H9 (cell line): ENCODE results near the gene CACNB4. TPM values are rescaled to one million over a fixed set of nuclear protein-coding genes. Genes with fewer than 3 reads are reported as not detected.

Experiments used
- DNase-seq: peaks from one replicate; pipeline ENCODE4 v3.0.0-alpha.2; 2017
- H2AFZ ChIP-seq: one replicate; pipeline ENCODE4 v1.6.1; 2013; ENCODE audit warnings: mild to moderate bottlenecking, low read length, control low read depth, moderate library complexity
- H2AK5ac ChIP-seq: 2 replicates; pipeline ENCODE4 v1.6.1; 2013; ENCODE audit warnings: low read length, control low read depth, mixed read lengths; ENCODE audit not compliant: insufficient read length
- H2BK120ac ChIP-seq: one replicate; pipeline ENCODE4 v1.6.1; 2013; ENCODE audit warnings: low read depth, mild to moderate bottlenecking, low read length, control low read depth, inconsistent platforms; ENCODE audit not compliant: poor library complexity, severe bottlenecking
- H2BK12ac ChIP-seq: 2 replicates; pipeline ENCODE4 v1.6.1; 2013; ENCODE audit warnings: low read length, control low read depth, mixed read lengths, low read depth; ENCODE audit not compliant: insufficient read length
- H2BK15ac ChIP-seq: 2 replicates; pipeline ENCODE4 v1.6.1; 2013; ENCODE audit warnings: low read depth, low read length, control low read depth
- H2BK20ac ChIP-seq: one replicate; pipeline ENCODE4 v1.6.1; 2013; ENCODE audit warnings: low read depth, mild to moderate bottlenecking, low read length, control low read depth, inconsistent platforms; ENCODE audit not compliant: poor library complexity, severe bottlenecking
- H2BK5ac ChIP-seq: 2 replicates; pipeline ENCODE4 v1.6.1; 2013; ENCODE audit warnings: low read length, control low read depth, mixed read lengths; ENCODE audit not compliant: insufficient read length
- H3K14ac ChIP-seq: 2 replicates; pipeline ENCODE4 v1.6.1; 2013; ENCODE audit warnings: low read length, control low read depth; ENCODE audit not compliant: insufficient read depth
- H3K18ac ChIP-seq: 2 replicates; pipeline ENCODE4 v1.6.1; 2013; ENCODE audit warnings: low read depth, mild to moderate bottlenecking, mixed read lengths, low read length, control low read depth; ENCODE audit not compliant: insufficient read length
- H3K23ac ChIP-seq: 2 replicates; pipeline ENCODE4 v1.6.1; 2013; ENCODE audit warnings: low read length, control low read depth, mixed read lengths, low read depth; ENCODE audit not compliant: insufficient read length
- H3K23me2 ChIP-seq: 2 replicates; pipeline ENCODE4 v1.6.1; 2013; ENCODE audit warnings: low read depth, mild to moderate bottlenecking, mixed read lengths, low read length, control low read depth; ENCODE audit not compliant: insufficient read length, poor library complexity, severe bottlenecking
- H3K27ac ChIP-seq: 2 replicates; pipeline ENCODE4 v1.5.1; 2013; ENCODE audit warnings: low read length, control low read depth, mixed read lengths, low read depth; ENCODE audit not compliant: insufficient read length
- H3K27me3 ChIP-seq: 2 replicates; pipeline ENCODE4 v1.6.1; 2013; ENCODE audit warnings: low read length, control low read depth, inconsistent platforms; ENCODE audit not compliant: insufficient read depth
- H3K4ac ChIP-seq: 2 replicates; pipeline ENCODE4 v1.6.1; 2013; ENCODE audit warnings: low read depth, mild to moderate bottlenecking, control low read depth, inconsistent platforms, low read length, moderate library complexity
- H3K4me1 ChIP-seq: 2 replicates; pipeline ENCODE4 v1.6.1; 2013; ENCODE audit warnings: low read length, control low read depth, inconsistent platforms; ENCODE audit not compliant: insufficient read depth
- H3K4me2 ChIP-seq: 2 replicates; pipeline ENCODE4 v1.6.1; 2013; ENCODE audit warnings: low read length, control low read depth, mixed read lengths; ENCODE audit not compliant: insufficient read length, insufficient read depth
- H3K56ac ChIP-seq: 2 replicates; pipeline ENCODE4 v1.6.1; 2013; ENCODE audit warnings: low read depth, mild to moderate bottlenecking, mixed read lengths, low read length, control low read depth; ENCODE audit not compliant: insufficient read length
- H3K79me1 ChIP-seq: 2 replicates; pipeline ENCODE4 v1.6.1; 2013; ENCODE audit warnings: low read depth, mild to moderate bottlenecking, moderate library complexity, low read length, control low read depth, inconsistent platforms; ENCODE audit not compliant: insufficient read depth, poor library complexity, severe bottlenecking
- H3K79me2 ChIP-seq: 2 replicates; pipeline ENCODE4 v1.6.1; 2013; ENCODE audit warnings: low read length, control low read depth, inconsistent platforms; ENCODE audit not compliant: insufficient read depth
- H3K9ac ChIP-seq: 2 replicates; pipeline ENCODE4 v1.6.1; 2013; ENCODE audit warnings: low read length, control low read depth, mixed read lengths; ENCODE audit not compliant: insufficient read length; ENCODE audit errors: extremely low read depth
- H3K9me3 ChIP-seq: one replicate; pipeline ENCODE4 v1.6.1; 2013; ENCODE audit warnings: low read depth, low read length, inconsistent platforms; ENCODE audit not compliant: control insufficient read depth
- H3T11ph ChIP-seq: one replicate; pipeline ENCODE4 v1.6.1; 2013; ENCODE audit warnings: mild to moderate bottlenecking, low read length, control low read depth, inconsistent platforms
- H4K20me1 ChIP-seq: one replicate; pipeline ENCODE4 v1.6.1; 2013; ENCODE audit not compliant: control insufficient read depth, insufficient read length, insufficient read depth
- H4K5ac ChIP-seq: 2 replicates; pipeline ENCODE4 v1.6.1; 2013; ENCODE audit warnings: low read depth, mild to moderate bottlenecking, mixed read lengths, low read length, control low read depth; ENCODE audit not compliant: insufficient read length
- H4K8ac ChIP-seq: replicated peaks from 2 replicates; pipeline ENCODE4 v1.6.1; 2013; ENCODE audit warnings: low read length, control low read depth, mixed read lengths, low read depth; ENCODE audit not compliant: insufficient read length
- H4K91ac ChIP-seq: 2 replicates; pipeline ENCODE4 v1.6.1; 2013; ENCODE audit warnings: low read depth, mild to moderate bottlenecking, moderate library complexity, mixed read lengths, low read length, control low read depth; ENCODE audit not compliant: insufficient read length
- H3K27ac Mint-ChIP-seq, 3 experiments: 2 replicates in 2 of 3; 3 replicates in 1 of 3; pipeline ENCODE4 v1.8.0; 2020 to 2021; ENCODE audit warnings: mixed read lengths in 3 of 3, mild to moderate bottlenecking in 1 of 3, moderate library complexity in 1 of 3
- H3K27me3 Mint-ChIP-seq: 2 replicates; pipeline ENCODE4 v1.8.0; 2021; ENCODE audit warnings: low read depth, mild to moderate bottlenecking, moderate library complexity, mixed read lengths
- H3K36me3 Mint-ChIP-seq, 3 experiments: 2 replicates in 2 of 3; 3 replicates in 1 of 3; pipeline ENCODE4 v1.8.0; 2020 to 2021; ENCODE audit warnings: low read depth in 3 of 3, mixed read lengths in 3 of 3; ENCODE audit not compliant: insufficient read depth in 1 of 3
- H3K4me1 Mint-ChIP-seq, 2 experiments: 2 replicates each; pipeline ENCODE4 v1.8.0; 2020; ENCODE audit warnings: mixed read lengths in 2 of 2
- H3K4me3 Mint-ChIP-seq, 2 experiments: 2 replicates in 1 of 2; 3 replicates in 1 of 2; pipeline ENCODE4 v1.8.0; 2020 to 2021; ENCODE audit warnings: mild to moderate bottlenecking in 2 of 2, mixed read lengths in 2 of 2, moderate library complexity in 1 of 2
- H3K9me3 Mint-ChIP-seq, 2 experiments: 2 replicates in 1 of 2; 3 replicates in 1 of 2; pipeline ENCODE4 v1.8.0; 2020; ENCODE audit warnings: mild to moderate bottlenecking in 2 of 2, mixed read lengths in 2 of 2, moderate library complexity in 1 of 2
- WGBS: extraction: QIAGEN DNeasy Blood & Tissue Kit; methylation state at CpG from one replicate; pipeline ENCODE4 v1.1.7; 2013; ENCODE audit warnings: missing lambda C conversion rate, low lambda C conversion rate, mixed read lengths; ENCODE audit not compliant: insufficient read length; ENCODE audit errors: extremely low coverage; 5-methylcytosine and 5-hydroxymethylcytosine counted together
- total RNA-seq: library from RNA; stranded (reverse); gene quantifications from 2 replicates; pipeline ENCODE4 v1.2.1, GENCODE V29; 2021
- TF ChIP-seq, protein P1 (sequence below): fragments of 200-600 bp; sonication (generic); conservative IDR thresholded peaks from 3 replicates; pipeline ENCODE4 v1.8.0; 2021; ENCODE audit warnings: antibody characterized with exemption, mild to moderate bottlenecking

CACNB4 gene
- total RNA-seq, 1 experiment from 2014 or later: 1.4 TPM

- H3K4me3 Mint-ChIP-seq: no peak overlapping the region
- no peaks in the 10 kb centered on the region for H3K36me3 Mint-ChIP-seq
- Histone ChIP-seq H3K23ac (no peak overlapping the region), H2BK20ac (no peak overlapping the region), H3K4me2 (no peak overlapping the region), H3K56ac (no peak overlapping the region), H4K91ac (no peak overlapping the region), H4K5ac (no peak overlapping the region), H3T11ph (no peak overlapping the region), H2AFZ (no peak overlapping the region), H2BK120ac (no peak overlapping the region), H3K79me1 (no peaks in the 10 kb centered on the region), H2AK5ac (no peak overlapping the region), H3K9me3 (no peaks in the 10 kb centered on the region), H4K8ac (no peak overlapping the region), H2BK5ac (no peak overlapping the region), H3K27ac (no peak overlapping the region), H2BK12ac (no peak overlapping the region), H3K23me2 (no peaks in the 10 kb centered on the region), H2BK15ac (no peak overlapping the region), H3K79me2 (no peaks in the 10 kb centered on the region), H4K20me1 (no peaks in the 10 kb centered on the region), H3K4ac (no peak overlapping the region), H3K9ac (no peak overlapping the region), H3K27me3 (no peaks in the 10 kb centered on the region), H3K4me1 (no peaks in the 10 kb centered on the region), H3K14ac (no peak overlapping the region), H3K18ac (no peak overlapping the region)
- no peaks in the 10 kb centered on the region for H3K4me1 Mint-ChIP-seq
- no peak overlapping the region for H3K27ac Mint-ChIP-seq
- H3K9me3 Mint-ChIP-seq: no peaks in the 10 kb centered on the region
- WGBS: no CpG with 5 or more reads among the region's 1 CpG
- TF ChIP-seq, protein P1, sequence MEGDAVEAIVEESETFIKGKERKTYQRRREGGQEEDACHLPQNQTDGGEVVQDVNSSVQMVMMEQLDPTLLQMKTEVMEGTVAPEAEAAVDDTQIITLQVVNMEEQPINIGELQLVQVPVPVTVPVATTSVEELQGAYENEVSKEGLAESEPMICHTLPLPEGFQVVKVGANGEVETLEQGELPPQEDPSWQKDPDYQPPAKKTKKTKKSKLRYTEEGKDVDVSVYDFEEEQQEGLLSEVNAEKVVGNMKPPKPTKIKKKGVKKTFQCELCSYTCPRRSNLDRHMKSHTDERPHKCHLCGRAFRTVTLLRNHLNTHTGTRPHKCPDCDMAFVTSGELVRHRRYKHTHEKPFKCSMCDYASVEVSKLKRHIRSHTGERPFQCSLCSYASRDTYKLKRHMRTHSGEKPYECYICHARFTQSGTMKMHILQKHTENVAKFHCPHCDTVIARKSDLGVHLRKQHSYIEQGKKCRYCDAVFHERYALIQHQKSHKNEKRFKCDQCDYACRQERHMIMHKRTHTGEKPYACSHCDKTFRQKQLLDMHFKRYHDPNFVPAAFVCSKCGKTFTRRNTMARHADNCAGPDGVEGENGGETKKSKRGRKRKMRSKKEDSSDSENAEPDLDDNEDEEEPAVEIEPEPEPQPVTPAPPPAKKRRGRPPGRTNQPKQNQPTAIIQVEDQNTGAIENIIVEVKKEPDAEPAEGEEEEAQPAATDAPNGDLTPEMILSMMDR: no peak
- H3K27me3 Mint-ChIP-seq: no peaks in the 10 kb centered on the region; the same call in 1 of the 2 replicates
- DNase-seq: no peak
Observed at GRCh38 chr2:151959238-151959637, 139.6 kb downstream of the CACNB4 start.
